A172 (cell line): ENCODE data around the gene TNFSF13. TPM values are rescaled to one million over a fixed set of nuclear protein-coding genes. Genes with fewer than 3 reads are reported as not detected.

Source experiments
- DNase-seq: peaks from one replicate; pipeline ENCODE4 v3.0.0-alpha.2; 2015; ENCODE audit warnings: low spot score
- total RNA-seq: library from RNA; depleted of rRNA; stranded (reverse); fragments of >200 nt; shearing (Covaris generic); gene quantifications from 2 replicates; pipeline ENCODE4 v1.2.3, GENCODE V29; 2014; rRNA removed

The TNFSF13 gene
- 3.7 and 4.1 TPM in 2 replicates for total RNA-seq

- no peak for DNase-seq
Measured at GRCh38 chr17:7558544-7559319, at the start of gene TNFSF13. Gene TNFSF13 (plus strand): TSS chr17:7558750. CDS start chr17:7559040, 290 bp downstream.

- DNase-seq = no peak
Measured at GRCh38 chr17:7508846-7509245, 49.7 kb upstream of the TNFSF13 start.

GRCh38 chr17:7509937-7510336, 48.6 kb upstream of the TNFSF13 start:
- no peak for DNase-seq

- no peak for DNase-seq
Measured at GRCh38 chr17:7511108-7511507, 47.4 kb upstream of the TNFSF13 start.

GRCh38 chr17:7512105-7512504, 46.4 kb upstream of the TNFSF13 start:
- no peak for DNase-seq

- no peak for DNase-seq
Measured at GRCh38 chr17:7512824-7513540, 45.6 kb upstream of the TNFSF13 start.

- DNase-seq = no peak
Measured at GRCh38 chr17:7513850-7514419, 44.6 kb upstream of the TNFSF13 start.

GRCh38 chr17:7515911-7516610, 42.5 kb upstream of the TNFSF13 start:
- no peak for DNase-seq

GRCh38 chr17:7523033-7523432, 35.5 kb upstream of the TNFSF13 start:
- DNase-seq = no peak

- no peak for DNase-seq
Measured at GRCh38 chr17:7528842-7529241, 29.7 kb upstream of the TNFSF13 start.

GRCh38 chr17:7530023-7530900, 28.3 kb upstream of the TNFSF13 start:
- DNase-seq = no peak

GRCh38 chr17:7538050-7538449, 20.5 kb upstream of the TNFSF13 start:
- no peak for DNase-seq

GRCh38 chr17:7538891-7539545, 19.5 kb upstream of the TNFSF13 start:
- DNase-seq = no peak

GRCh38 chr17:7541074-7541621, 17.4 kb upstream of the TNFSF13 start:
- DNase-seq = no peak

- DNase-seq = no peak
Measured at GRCh38 chr17:7544911-7545310, 13.6 kb upstream of the TNFSF13 start.

- DNase-seq = peak; percentile 19
Measured at GRCh38 chr17:7548585-7549400, 9.8 kb upstream of the TNFSF13 start, which contains the start of gene TNFSF12. Gene TNFSF12 (plus strand): TSS chr17:7549058. CDS start chr17:7549154, 96 bp downstream.

GRCh38 chr17:7549401-7550055, 9.0 kb upstream of the TNFSF13 start:
- no peak for DNase-seq

- DNase-seq = peak; percentile 28
Measured at GRCh38 chr17:7550344-7550743, 8.2 kb upstream of the TNFSF13 start.

- no peak for DNase-seq
Measured at GRCh38 chr17:7551396-7551795, 7.2 kb upstream of the TNFSF13 start.
